ENCODE results near the gene RNF212.

Gene RNF212

DNA sequence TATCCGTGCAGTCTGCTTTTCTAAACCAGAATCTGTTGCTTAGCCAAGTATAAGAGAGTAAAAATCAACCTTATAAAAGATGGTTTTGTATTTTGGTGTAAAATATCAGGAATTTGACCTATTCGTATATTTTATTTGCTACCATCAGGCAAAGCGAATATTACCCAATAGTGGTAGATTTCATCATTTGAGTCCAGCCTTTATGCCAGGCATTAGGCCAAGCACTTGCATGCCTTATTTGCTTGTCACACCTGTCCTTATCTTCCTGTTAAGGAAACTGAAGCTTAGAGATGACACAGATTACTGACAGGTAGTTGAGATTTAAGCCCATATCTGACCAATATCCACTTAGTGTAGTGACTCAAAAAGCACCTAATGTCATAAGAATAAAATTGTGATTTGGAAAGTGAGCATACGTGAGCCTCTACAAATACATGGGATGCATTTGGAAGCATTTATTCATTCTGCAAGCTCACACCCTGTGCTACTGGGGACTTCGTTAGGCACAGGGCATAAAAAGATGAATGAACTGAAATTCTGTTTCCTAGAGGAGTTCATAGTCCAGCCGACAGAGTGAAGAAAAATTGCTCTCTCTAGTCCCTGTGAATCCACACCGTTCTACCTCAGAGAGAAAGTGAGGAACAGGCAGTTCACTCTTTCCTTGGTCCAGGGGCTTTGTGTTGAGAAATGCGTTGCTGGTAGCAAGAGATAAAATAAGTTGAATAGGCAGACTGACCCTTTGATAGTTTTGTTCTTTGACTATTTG is 2.3 kb upstream of the RNF212 start:
- DNase-seq: no peak

DNA sequence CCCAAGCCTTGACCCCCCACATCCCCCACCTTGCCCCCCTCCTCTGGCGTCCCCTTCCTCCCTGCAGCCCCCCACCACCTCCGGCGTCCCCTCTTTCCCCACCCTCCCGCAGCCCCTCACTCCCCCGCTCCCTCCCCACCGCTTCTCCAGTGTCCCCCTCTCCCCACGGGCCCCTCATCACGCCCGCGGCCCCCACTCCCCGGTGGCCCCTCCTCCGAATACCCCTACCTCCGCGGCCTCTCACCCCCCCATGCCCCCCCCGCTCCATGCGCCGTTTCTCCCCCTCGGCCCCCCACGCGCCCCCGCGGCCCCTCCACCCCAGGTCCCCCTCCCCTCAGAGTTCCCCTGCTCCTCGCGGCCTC is 562 bp downstream of the RNF212 start:
- no peak for DNase-seq

DNA sequence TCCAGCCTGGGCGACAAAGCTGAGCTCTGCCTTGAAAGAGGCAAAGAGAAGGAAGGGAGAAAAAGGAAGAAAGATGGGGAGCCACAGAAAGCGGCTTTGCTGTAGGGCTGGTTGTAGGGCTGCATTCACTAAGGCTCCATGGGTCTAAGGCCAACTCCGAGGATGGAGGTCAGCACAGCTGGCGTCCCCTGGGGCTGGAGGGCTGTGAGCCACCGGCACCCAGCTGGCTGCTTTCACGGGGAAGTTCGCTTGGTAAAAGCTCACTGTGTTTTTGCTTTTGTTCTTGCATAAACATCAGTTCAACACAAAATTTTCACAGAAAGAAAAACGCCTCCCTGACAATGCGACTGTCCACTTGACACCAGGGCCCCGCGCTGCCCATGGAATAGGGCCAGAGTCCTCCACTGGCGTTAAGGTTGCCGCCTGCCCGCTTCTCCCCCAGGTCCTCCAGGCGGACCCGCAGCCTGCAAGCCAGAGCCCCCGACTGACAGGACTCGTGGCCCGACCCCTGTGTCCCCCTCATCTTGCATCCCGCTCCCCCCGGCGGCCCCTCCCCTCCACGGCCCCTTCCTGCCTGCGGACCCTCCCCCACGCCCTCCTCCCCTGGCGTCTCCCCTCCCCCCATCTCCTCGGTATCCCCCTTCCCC is 1.1 kb downstream of the RNF212 start:
- no peak for DNase-seq

DNA sequence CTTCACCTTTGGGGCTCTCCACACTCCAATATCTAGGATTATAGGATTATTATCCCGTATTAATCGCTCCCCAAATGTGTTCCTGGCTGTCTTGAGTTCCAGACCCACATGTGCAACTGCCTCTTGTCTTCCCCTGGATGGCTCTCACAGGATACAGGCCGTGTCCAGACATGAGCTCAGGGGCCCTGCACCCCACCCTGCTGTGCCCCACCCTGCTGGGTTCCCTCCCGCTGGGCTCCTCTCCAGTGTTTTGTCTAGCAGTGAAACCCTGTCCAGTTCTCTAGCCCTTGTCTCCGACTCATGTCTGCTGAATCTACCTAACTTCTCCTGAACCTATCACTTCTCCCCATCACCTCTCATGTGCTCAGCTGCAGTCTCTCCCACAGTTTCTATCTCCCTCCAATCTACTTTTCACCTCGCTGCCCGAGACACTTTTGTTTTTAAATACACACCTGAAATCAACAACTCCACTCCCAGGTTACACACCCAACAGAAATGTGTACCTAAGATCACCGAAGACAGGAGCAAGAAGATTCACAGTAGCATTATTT is 2.0 kb downstream of the RNF212 start:
- no peak for DNase-seq

DNA sequence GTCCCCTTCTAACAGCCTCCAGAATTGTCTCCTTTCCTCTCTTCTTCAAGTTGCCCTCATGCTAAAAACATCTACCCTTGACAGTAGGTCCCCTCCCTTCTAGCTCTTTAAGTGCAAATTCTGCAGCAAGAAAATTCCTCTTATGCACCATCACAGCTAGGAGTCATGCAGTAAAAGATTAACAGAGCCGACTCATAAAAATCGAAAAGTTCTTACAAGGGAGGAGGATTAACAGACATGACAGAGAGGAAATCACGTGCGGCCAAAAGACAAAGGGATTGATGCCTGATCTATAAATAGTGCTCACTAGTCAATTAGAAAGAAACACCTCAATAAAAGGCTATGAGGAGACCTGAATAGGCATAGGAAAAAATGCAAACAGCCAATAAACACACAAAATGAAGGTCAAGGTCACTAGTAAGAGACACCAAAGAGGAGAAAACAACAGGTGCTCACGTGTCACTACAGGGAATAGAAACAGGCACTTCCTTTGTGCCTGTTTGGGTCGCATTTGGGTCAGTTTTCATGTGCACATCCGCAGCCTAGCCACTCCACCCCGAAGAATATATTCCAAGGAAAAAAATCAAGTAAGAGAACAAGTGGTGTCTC is 3.4 kb downstream of the RNF212 start:
- no peak for DNase-seq

DNA sequence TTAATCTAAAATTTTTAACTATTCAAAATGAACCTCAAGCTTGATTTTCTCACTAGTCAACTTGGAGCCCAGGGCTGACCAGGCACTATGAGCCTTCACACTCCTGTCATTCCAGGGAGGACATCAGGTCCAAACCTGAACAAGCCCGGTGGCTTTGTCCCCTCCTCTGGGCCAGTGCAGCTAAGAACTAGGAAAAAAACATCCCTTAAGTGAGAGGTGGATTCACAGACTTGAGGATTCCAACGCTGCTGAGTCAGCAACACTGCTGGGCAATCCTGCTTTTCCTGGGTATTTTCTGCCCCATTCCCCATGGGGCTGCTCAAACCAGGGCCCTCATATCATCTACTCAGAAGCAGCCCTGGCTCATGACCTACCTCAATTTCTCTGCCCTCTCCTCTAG is 4.0 kb downstream of the RNF212 start:
- DNase-seq: no peak

DNA sequence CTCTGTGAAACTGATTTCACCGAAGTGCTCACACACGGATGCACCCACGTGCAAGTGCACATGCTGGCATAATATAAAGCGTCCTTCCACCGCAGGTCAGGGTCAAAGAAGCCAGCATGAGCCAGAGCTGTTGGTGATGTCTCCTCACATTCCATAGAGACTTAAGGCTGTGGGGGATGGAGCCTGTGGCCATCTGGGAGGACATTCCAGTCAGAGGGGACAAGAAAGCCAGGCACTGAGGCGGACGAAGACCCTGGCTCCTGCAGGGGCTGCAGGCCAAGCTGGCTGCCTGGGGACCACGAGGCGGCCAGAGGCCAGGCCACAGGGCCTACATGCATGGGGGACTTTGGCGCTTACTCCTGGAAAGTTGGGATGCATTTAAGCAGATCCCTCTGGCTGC is 7.7 kb downstream of the RNF212 start:
- no peak for DNase-seq

DNA sequence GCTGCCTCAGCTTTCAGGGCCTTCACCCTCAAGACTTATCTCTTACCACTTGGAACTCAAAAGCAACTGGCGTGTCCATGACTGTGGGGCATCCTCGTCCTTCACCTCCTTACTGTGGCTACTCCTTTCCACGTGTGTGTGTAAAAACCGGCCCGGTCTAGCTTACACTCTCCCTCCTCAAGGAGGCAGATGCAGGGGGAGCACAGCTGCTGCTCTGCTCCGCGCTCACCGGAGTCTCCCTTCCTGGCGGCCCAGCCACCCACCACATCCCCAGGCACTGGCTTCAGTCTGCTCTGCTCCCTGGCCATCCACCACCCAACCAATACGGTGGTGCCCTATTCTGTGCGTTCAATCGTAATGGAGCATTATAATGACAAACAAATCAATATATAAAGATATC is 8.3 kb downstream of the RNF212 start:
- no peak for DNase-seq

DNA sequence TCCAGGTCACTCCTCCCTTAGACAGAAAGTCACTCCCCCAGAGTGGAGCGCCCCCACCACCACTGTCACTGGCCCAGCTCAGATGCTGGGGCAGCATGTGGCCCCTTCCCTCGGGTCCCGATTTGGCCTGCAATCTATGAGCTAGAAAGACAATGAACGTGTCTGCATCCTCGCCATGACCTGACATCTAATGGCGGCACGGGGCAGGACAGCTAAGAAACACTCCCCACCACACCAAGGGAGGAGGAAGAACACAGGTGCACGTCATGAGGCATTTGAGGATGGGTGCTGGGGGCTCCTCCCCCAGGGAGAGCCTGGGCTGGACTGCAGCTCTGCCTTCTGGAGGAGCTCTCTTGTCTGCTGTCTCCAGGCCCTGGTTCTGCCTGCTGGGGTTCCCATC is 8.7 kb downstream of the RNF212 start:
- no peak for DNase-seq

DNA sequence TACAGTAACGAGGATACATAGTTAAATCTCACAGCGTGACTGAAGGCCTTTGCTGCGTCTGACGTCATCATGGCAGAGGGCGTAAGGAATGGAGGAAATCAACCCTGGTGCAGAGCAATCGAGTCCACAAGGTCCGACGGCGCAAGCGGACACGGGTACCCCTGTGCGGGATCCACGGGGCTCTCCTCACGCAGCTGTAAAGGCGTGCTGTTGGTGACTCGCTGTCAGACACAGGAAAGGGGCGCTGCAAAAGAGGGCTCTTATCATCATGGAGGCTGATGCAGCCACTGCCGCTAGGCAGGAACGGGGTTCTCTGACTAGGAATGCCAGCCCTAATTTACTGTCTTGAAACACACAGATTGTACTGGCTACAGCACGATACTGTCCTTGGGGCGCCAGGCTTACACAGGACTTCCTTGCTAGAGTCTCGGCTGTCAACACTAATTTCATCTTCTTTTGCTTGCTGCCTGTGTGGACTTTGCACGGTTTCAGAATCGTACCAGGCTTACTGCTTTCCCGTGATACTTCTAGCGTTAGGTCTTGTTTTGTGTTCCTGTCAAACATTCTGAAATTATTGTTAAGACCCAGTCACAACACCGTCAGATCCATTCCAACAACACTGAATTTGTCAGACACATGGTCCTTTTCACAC is 13.6 kb downstream of the RNF212 start:
- DNase-seq: no peak

DNA sequence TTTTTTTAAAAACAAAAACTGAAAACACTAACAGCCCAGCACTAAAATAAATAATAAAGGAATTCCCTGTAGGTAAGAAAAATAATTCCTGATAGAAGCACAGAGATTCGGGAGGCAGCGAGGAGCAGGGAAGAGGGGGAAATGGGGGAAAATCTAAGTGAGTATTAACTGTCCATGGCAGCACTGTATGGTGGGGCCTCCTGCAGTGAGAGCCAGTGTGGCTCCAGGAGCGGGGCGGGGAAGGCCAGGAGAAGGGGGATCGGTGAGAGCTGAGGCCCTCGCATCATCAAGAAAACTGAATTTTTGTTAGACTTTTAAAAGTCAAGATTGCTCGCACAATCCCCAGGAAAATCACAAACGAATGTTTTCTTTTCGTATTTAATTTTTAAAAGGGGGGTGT is 14.1 kb downstream of the RNF212 start:
- no peak for DNase-seq

DNA sequence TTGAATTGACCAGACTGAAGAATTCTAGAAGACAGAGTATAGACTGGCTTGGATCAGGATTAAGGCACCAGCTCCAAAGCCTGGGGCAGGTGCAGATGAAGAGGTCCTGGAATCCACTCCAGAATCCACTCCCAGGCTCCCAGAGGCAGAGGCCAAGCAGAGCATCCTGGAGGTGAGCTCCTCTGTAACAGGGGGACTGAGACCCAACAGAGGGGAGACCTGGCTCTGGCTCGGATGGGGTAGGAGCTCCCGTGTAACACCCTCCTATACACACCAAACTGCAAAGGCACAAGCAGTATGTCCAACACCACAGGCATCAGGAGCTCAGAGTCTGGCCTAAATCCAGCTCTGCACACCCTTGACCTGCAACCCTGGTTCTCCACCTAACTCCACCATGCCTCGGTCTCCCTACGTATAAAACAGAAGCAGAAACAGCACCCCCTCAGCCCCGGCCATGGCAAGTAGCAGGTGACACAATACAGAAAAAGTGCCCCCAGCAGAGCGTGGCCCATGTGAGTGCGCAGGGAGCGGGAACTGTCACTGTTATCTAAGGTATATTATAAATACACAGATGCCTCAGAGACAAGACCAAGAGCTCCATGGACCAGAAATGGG is 14.9 kb downstream of the RNF212 start:
- DNase-seq: no peak

DNA sequence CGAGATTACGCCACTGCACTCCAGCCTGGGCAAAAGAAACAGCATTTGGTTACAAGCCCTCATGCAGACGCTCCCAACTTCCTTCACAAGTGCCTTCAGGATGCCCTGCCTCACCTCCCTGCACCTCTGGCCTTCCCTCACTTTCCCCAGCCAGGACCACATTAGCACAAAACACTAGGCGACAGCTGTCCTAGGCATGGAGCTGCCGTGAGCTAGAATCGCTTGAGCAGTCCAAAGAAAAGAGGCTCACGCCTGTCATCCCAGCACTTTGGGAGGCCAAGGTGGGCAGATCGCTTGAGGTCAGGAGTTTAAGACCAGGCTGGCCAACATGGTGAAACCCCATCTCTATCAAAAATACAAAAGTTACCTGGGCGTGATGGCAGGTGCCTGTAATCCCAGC is 15.8 kb downstream of the RNF212 start:
- DNase-seq: no peak

DNA sequence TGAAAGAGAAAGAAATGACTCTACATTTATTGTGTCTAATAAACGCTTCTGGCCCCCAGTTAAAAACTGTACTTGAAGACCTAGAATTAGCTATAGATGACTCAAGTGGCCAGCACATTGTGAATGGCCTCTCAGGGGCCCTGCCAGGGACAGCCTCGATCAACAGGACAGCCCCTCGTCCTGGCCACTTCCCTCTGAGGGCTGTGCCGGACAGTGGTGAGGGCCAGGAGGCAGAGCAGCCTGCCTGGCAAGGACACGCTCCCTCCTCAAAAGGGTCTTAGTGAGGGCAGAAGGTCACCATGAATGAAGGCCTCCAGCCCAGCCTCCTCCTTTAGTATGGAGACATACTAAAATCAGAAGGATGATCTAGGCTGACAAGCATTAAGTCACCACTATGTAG is 16.5 kb downstream of the RNF212 start:
- no peak for DNase-seq

DNA sequence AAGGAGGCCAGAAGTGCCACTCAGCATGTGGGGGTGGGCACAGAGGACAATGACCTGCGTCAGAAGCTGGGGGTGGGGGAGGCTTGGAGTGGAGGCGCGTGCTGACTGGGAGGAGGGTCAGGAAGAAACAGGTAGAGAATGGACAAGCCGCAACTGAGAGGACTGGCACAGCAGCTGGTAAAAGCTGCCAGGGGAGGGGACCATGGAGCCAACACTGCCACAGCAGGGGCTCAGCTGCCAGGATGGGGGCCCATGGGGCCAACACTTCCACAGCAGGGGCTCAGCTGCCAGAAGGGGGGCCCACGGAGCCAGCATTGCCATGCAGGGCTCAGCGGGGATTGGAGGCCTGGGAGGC is 19.1 kb downstream of the RNF212 start:
- DNase-seq: no peak

DNA sequence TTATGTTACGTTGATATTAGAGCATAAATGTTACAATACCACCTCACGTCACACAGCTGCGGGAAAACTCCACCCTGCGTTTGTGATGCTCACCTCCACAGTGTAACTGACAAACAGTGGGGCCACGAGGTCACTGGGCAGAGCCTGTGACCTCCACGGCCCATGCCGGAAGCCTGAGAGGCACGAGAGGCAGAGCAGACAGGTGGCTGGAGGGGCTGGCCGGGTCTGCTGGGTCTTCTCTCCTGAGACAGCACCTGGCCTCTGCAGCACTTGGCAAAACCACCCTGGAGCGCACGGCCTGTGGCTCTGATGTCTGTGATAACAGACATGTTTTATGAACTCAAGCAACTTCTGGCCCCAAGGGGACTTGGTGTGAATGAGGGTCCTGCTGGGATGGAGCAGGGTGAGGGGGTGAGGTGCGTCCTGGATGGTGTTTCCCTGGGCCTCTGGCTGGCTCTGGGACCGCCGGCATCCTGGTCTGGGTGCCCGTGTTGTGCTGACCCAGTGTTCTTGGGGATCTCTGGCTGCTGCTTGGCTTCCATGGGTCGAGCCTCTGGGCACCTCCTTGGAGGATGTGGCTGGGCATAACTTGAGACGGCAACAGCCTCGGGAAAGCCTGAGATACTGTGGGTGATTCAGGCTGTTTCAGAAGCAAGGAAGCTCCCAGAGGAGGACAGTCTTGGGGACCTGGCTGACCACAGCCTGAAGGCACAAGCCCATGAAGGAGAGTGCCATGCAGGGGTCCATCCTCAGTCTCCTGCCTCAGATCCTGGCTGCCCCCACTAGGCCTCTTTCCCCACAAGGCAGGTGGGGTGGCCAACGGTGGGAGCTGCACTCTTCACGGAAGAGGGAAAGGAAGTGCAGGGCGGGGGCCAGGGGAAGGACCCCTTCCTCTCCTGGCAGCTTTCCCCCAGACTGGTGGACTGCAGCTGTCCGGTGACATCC is 19.7 kb downstream of the RNF212 start:
- DNase-seq: no peak

DNA sequence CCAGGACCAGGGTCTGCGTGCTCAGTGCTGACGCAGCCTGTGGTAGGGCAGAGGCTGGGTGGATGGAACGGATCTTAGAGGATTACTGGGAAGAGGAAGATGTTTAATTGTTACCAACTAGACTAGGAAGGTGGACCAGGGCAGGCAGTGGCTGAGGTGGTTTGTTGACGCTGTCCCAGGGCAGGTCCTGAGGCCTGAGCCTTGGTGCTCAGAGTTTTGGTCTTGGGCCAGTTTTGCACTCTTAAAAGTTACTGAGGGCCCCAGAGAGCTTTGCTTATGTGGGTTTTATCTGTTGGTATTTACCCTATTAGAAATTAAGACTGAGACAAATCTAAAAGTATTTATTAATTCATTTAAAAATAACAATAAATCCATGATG is 20.4 kb downstream of the RNF212 start:
- DNase-seq: no peak

DNA sequence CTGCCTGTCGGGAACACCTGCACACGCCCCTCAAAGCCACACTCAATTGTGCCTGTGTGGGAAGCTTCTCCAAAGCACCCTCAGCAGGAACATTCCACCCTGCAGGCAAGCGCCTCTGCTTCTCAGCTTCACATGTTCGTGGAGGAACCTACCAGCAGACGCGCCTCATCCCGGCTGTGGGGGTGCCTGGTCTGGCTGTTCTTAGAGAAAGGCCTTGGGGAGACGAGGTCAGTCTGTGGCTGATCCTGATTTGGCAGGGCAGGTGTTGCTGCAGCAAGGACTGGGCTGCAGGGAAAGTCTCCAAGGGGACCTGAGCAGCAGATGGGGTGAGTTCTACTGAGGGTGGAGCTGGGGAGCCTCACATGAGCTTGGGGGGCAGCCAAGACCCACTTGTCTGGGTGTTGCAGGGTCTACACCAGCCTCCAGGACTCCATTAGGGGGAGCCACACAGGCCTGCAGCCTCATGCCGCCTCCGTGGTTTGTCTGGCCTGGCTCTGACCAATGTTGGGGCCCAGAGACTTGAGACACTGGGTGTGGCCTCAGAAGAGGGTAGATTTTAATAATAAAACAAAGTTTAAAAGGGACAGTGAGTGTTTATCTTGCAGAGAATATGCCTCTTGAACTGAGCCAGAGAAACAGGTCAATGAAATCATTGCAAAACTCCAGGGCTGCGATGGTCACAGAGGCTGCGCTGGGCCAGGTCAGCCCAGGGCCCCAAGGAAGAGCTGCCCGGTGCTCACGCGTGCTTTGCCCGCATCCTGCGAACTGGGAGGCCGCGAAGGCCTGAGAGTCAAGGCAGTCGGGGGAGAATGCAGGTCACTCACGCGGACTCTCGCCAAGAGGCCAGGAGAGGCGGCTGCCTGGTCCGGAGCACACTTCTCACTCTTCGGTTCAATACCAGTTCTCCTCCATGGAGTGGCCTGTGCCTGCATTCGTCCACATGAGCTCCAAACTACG is 21.1 kb downstream of the RNF212 start:
- DNase-seq: no peak

DNA sequence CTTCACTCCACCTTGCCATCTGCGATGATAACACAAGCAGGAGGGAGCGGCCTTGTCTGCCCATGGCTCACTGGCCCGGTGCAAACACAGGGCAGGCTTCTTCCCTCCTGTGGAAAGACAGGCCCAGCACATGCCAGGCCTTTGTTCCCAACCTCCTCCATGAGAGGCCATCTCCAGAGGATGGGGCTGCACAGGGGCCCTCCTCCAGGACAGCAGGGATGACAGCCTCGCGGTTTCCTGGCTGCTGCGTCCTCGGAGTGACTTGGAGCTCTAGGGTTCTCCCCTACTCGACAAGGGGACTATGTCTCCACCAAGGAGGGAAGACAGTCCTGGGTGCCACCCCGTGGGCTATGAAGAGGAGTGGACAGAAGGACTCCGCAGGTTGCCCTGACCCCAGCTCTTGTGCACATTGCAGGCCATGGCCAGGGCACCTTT is 21.8 kb downstream of the RNF212 start:
- DNase-seq: no peak

DNA sequence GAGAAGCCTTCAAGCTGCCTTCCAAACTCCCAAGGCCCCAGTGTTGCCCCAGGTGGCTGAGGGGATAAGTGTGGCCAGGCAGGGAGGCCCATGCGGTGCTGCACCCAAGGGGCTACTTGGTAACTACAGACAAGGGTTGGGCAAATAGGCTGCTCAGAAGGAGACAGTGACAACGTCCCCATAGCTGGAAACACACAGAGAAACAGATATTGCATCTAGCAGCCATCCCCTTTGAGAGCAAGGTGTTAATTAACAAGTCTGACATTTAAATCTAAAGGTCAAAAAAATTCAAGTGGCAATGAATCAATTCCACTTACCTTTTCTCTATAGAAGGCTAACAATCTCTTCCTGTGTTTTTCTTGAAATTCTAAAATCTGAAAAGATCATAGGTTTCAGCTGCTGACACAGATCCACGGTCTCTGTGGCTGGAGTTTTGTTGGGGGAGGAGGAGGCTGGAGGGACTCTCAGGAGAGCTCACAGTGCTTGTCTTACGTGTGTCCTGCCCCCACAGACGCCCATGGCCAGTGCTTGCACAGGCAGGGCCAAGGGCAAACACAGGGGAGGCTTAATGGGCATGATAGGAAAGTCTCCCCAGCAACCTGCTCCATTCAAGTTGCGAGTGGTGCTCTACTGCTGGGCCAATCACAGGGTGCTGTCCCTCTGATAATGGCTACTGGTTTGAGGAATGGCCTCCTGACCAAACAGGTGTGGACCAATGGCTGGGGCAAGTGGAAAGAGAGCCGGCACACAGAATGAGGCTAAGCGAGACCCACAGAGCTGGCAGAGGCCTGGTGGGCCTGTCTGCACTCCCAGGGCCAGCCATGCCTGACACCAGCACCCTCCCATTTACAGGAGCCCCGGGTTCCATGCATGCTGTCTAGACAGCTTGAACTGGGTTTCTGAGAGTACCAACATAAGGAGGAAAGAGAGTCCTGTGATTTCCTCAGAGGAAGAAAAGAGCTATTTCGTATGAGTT is 22.6 kb downstream of the RNF212 start:
- no peak for DNase-seq
